ENCODE data around the gene CHCHD3. TPM values are rescaled to one million over a fixed set of nuclear protein-coding genes. Genes with fewer than 3 reads are reported as not detected.

Gene CHCHD3
- total RNA-seq, 2 experiments from 2014 or later, result 83.5 to 83.8 TPM

GRCh38 chr7:132797152-132797551 is 284.7 kb downstream of the CHCHD3 start:
- CTCF ChIA-PET (ENCODE audit: unreplicated experiment), result no interaction called here
- H3K4me3 ChIP-seq (ENCODE audit: low read depth, low read length, poor library complexity, severe bottlenecking), result no peak overlapping the region
- no peak overlapping the region for H2AFZ ChIP-seq (ENCODE audit: low read length)
- H3K4me2 ChIP-seq (ENCODE audit: low read length), result no peak overlapping the region
- no TSS peak for BruUV-seq (replicated peaks)
- H3K9me3 ChIP-seq (ENCODE audit: low read length), result no peaks in the 10 kb centered on the region
- TF ChIP-seq EZH2phosphoT487 (IDR thresholded peaks at IDR 0.05; ENCODE audit: borderline replicate concordance, low read depth, low read length) (no peak), CTCF (conservative IDR thresholded peaks at IDR 0.05; ENCODE audit: low read length) (no peak)
- POLR2A ChIA-PET, result interaction anchor here (0.7 to 1.4 kb wide), 3 partner anchors 13 to 408 kb away, joined by 3 to 4 read pairs (median 3); no protein-coding TSS in a partner anchor
- H3K79me2 ChIP-seq (ENCODE audit: insufficient read depth, low read depth, low read length), result no peaks in the 10 kb centered on the region
- no peak overlapping the region for H3K27ac ChIP-seq (ENCODE audit: low read depth, low read length, poor library complexity, severe bottlenecking)
- no peak for DNase-seq (ENCODE audit: low spot score)
- intact Hi-C loops (cut with micrococcal nuclease; ENCODE audit: unreplicated experiment), result no loop called here
- peaks cover 8% of the 10 kb centered on the region; the same call in 1 of the 2 replicates for H3K36me3 ChIP-seq (ENCODE audit: insufficient read depth, low read length)
- H3K9me2 ChIP-seq (ENCODE audit: insufficient read depth, low read length), result no peaks in the 10 kb centered on the region
- no peaks in the 10 kb centered on the region for H3K4me1 ChIP-seq (ENCODE audit: insufficient read depth, low read length, poor library complexity, severe bottlenecking)
- no peaks in the 10 kb centered on the region for H4K20me1 ChIP-seq (ENCODE audit: insufficient read depth, low read length)

- H3K36me3 ChIP-seq (ENCODE audit: insufficient read depth, low read length), result peaks cover 8% of the 10 kb centered on the region; the same call in 1 of the 2 replicates
- H3K4me1 ChIP-seq (ENCODE audit: insufficient read depth, low read length, poor library complexity, severe bottlenecking), result no peaks in the 10 kb centered on the region
- no peak overlapping the region for H3K4me2 ChIP-seq (ENCODE audit: low read length)
- H3K9me3 ChIP-seq (ENCODE audit: low read length), result no peaks in the 10 kb centered on the region
- DNase-seq (ENCODE audit: low spot score), result no peak
- no peaks in the 10 kb centered on the region for H3K79me2 ChIP-seq (ENCODE audit: insufficient read depth, low read depth, low read length)
- POLR2A ChIA-PET, result interaction anchor here (0.6 kb wide), 1 partner anchor 105 kb away, joined by 4 read pairs; no protein-coding TSS in a partner anchor
- BruUV-seq (replicated peaks), result no TSS peak
- CTCF ChIA-PET (ENCODE audit: unreplicated experiment), result no interaction called here
- intact Hi-C loops (cut with micrococcal nuclease; ENCODE audit: unreplicated experiment), result no loop called here
- no peaks in the 10 kb centered on the region for H4K20me1 ChIP-seq (ENCODE audit: insufficient read depth, low read length)
- TF ChIP-seq EZH2phosphoT487 (IDR thresholded peaks at IDR 0.05; ENCODE audit: borderline replicate concordance, low read depth, low read length) (no peak), CTCF (conservative IDR thresholded peaks at IDR 0.05; ENCODE audit: low read length) (no peak)
- no peak overlapping the region for H2AFZ ChIP-seq (ENCODE audit: low read length)
- no peak overlapping the region for H3K27ac ChIP-seq (ENCODE audit: low read depth, low read length, poor library complexity, severe bottlenecking)
- no peaks in the 10 kb centered on the region for H3K9me2 ChIP-seq (ENCODE audit: insufficient read depth, low read length)
- no peak overlapping the region for H3K4me3 ChIP-seq (ENCODE audit: low read depth, low read length, poor library complexity, severe bottlenecking)
Observed at GRCh38 chr7:132793474-132793873, 288.4 kb downstream of the CHCHD3 start.

GRCh38 chr7:132791036-132791435 is 290.9 kb downstream of the CHCHD3 start:
- BruUV-seq (replicated peaks), result no TSS peak
- ChIA-PET POLR2A (no interaction called here), CTCF (ENCODE audit: unreplicated experiment) (no interaction called here)
- intact Hi-C loops (cut with micrococcal nuclease; ENCODE audit: unreplicated experiment), result no loop called here
- no peak overlapping the region for H3K4me2 ChIP-seq (ENCODE audit: low read length)
- H3K27ac ChIP-seq (ENCODE audit: low read depth, low read length, poor library complexity, severe bottlenecking), result no peak overlapping the region
- H3K36me3 ChIP-seq (ENCODE audit: insufficient read depth, low read length), result peaks cover 5% of the 10 kb centered on the region; the same call in 1 of the 2 replicates
- H3K9me3 ChIP-seq (ENCODE audit: low read length), result no peaks in the 10 kb centered on the region
- no peaks in the 10 kb centered on the region for H3K9me2 ChIP-seq (ENCODE audit: insufficient read depth, low read length)
- no peak overlapping the region for H3K4me3 ChIP-seq (ENCODE audit: low read depth, low read length, poor library complexity, severe bottlenecking)
- TF ChIP-seq EZH2phosphoT487 (IDR thresholded peaks at IDR 0.05; ENCODE audit: borderline replicate concordance, low read depth, low read length), result no peak
- no peak for TF ChIP-seq CTCF (conservative IDR thresholded peaks at IDR 0.05; ENCODE audit: low read length)
- H3K4me1 ChIP-seq (ENCODE audit: insufficient read depth, low read length, poor library complexity, severe bottlenecking), result no peaks in the 10 kb centered on the region
- H3K79me2 ChIP-seq (ENCODE audit: insufficient read depth, low read depth, low read length), result no peaks in the 10 kb centered on the region
- no peaks in the 10 kb centered on the region for H4K20me1 ChIP-seq (ENCODE audit: insufficient read depth, low read length)
- no peak overlapping the region for H2AFZ ChIP-seq (ENCODE audit: low read length)
- no peak for DNase-seq (ENCODE audit: low spot score)
